ENCODE measurements around the gene NACC2.
"Not testable (repeated sequence)": the region's sequence is repeated elsewhere in the genome, so short reads cannot be mapped to it uniquely, and the experiment has no call there.

The NACC2 gene

GRCh38 chr9:136045595-136046553 lies 49.2 kb downstream of the NACC2 start:
- DNase-seq = no peak

GRCh38 chr9:136044971-136045594 lies 50.0 kb downstream of the NACC2 start:
- DNase-seq = no peak

GRCh38 chr9:136044207-136044970 lies 50.7 kb downstream of the NACC2 start:
- DNase-seq = no peak

GRCh38 chr9:136043441-136043991 lies 51.6 kb downstream of the NACC2 start:
- no peak for DNase-seq

GRCh38 chr9:136042541-136042940 lies 52.5 kb downstream of the NACC2 start:
- no peak for DNase-seq

GRCh38 chr9:136040848-136041247 lies 54.2 kb downstream of the NACC2 start:
- DNase-seq = not testable (repeated sequence)

GRCh38 chr9:136039488-136039887 lies 55.6 kb downstream of the NACC2 start:
- no peak for DNase-seq

- no peak for DNase-seq
Observed at GRCh38 chr9:136036848-136037247, 58.2 kb downstream of the NACC2 start.

GRCh38 chr9:136036050-136036449 lies 59.0 kb downstream of the NACC2 start:
- DNase-seq = no peak

GRCh38 chr9:136031741-136032730 lies 63.1 kb downstream of the NACC2 start:
- DNase-seq = no peak

- DNase-seq = no peak
Observed at GRCh38 chr9:136031094-136031493, 64.0 kb downstream of the NACC2 start.

- DNase-seq = no peak
Observed at GRCh38 chr9:136029556-136029955, 65.5 kb downstream of the NACC2 start.

GRCh38 chr9:136028760-136029470 lies 66.2 kb downstream of the NACC2 start:
- DNase-seq = no peak

GRCh38 chr9:136026943-136027289 lies 68.2 kb downstream of the NACC2 start:
- DNase-seq = not testable (repeated sequence)

GRCh38 chr9:136026266-136026942 lies 68.7 kb downstream of the NACC2 start:
- no peak for DNase-seq

- no peak for DNase-seq
Observed at GRCh38 chr9:136025481-136025880, 69.6 kb downstream of the NACC2 start.

- no peak for DNase-seq
Observed at GRCh38 chr9:136024696-136025316, 70.3 kb downstream of the NACC2 start.

GRCh38 chr9:136024286-136024685 lies 70.8 kb downstream of the NACC2 start:
- DNase-seq = no peak

- DNase-seq = peak; percentile 5
Observed at GRCh38 chr9:136023410-136024225, 71.5 kb downstream of the NACC2 start.
